Measurements from ENCODE around the gene RTN4R. TPM values are rescaled to one million over a fixed set of nuclear protein-coding genes. Genes with fewer than 3 reads are reported as not detected.
"Not testable (repeated sequence)": the region's sequence is repeated elsewhere in the genome, so short reads cannot be mapped to it uniquely, and the experiment has no call there.

Gene RTN4R
- total RNA-seq, 2 experiments from 2014 or later, result 2.8 to 3.7 TPM

DNA sequence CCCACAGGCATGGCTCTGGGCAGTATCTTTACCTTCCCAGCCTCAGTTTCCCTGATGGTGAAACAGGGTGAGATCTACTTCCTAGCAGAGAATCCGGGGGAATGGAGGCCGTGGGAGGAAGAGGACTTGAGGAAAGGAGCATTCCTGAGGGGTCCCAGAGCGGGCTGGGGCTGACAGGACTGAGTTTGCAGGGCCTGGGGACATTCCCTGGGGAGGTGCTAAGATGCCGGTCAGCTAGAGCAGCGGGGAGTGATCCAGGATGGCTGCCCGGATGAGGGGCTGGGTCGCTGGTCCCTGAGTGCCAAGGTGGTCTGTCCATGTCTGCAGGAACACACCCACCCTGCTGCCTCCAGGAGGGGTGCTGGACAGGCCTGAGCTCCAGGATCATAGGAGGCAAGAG lies 8.3 kb upstream of the RTN4R start:
- TF ChIP-seq, protein P1, sequence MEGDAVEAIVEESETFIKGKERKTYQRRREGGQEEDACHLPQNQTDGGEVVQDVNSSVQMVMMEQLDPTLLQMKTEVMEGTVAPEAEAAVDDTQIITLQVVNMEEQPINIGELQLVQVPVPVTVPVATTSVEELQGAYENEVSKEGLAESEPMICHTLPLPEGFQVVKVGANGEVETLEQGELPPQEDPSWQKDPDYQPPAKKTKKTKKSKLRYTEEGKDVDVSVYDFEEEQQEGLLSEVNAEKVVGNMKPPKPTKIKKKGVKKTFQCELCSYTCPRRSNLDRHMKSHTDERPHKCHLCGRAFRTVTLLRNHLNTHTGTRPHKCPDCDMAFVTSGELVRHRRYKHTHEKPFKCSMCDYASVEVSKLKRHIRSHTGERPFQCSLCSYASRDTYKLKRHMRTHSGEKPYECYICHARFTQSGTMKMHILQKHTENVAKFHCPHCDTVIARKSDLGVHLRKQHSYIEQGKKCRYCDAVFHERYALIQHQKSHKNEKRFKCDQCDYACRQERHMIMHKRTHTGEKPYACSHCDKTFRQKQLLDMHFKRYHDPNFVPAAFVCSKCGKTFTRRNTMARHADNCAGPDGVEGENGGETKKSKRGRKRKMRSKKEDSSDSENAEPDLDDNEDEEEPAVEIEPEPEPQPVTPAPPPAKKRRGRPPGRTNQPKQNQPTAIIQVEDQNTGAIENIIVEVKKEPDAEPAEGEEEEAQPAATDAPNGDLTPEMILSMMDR (IDR thresholded peaks at IDR 0.05), result no peak
- DNase-seq, result no peak
- Mint-ChIP-seq H3K4me1 (ENCODE audit: low read depth) (peaks cover 3% of the 10 kb centered on the region), H3K27me3 (no peaks in the 10 kb centered on the region), H3K4me3 (no peak overlapping the region), H3K27ac (no peak overlapping the region), H3K36me3 (ENCODE audit: low read depth) (no peaks in the 10 kb centered on the region), H3K9me3 (no peaks in the 10 kb centered on the region)
- no peak for ATAC-seq
- POLR2A ChIA-PET, result no interaction called here
- CTCF ChIA-PET, result interaction anchor here (0.9 kb wide), 1 partner anchor 119 kb away, joined by 4 read pairs; no protein-coding TSS in a partner anchor
- intact Hi-C loops (cut with micrococcal nuclease), result no loop called here

DNA sequence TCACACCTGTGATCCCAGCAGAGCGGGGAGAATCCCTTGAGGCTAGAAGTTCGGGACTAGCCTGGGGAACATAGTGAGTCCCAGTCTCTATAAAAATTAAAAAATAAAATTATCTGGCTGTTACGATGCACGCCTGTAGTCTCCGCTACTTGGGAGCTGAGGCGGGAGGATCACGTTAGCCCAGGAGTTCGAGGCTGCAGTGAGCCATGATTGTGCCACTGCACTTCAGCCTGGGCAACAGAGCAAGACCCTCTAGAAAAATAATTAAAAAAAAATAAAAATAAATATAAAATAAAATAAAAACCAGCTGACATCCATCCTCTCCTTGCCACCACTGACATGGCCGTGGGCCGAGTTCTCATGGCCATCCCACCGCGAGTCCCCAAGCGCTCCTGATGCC lies 7.7 kb upstream of the RTN4R start:
- Mint-ChIP-seq H3K27me3 (no peaks in the 10 kb centered on the region), H3K27ac (no peak overlapping the region), H3K4me1 (ENCODE audit: low read depth) (peaks cover 3% of the 10 kb centered on the region), H3K4me3 (no peak overlapping the region), H3K9me3 (no peaks in the 10 kb centered on the region), H3K36me3 (ENCODE audit: low read depth) (no peaks in the 10 kb centered on the region)
- intact Hi-C loops (cut with micrococcal nuclease), result no loop called here
- ChIA-PET POLR2A (no interaction called here), CTCF (no interaction called here)
- TF ChIP-seq, protein P1 (IDR thresholded peaks at IDR 0.05), result no peak
- ATAC-seq (no peak), DNase-seq (no peak)

DNA sequence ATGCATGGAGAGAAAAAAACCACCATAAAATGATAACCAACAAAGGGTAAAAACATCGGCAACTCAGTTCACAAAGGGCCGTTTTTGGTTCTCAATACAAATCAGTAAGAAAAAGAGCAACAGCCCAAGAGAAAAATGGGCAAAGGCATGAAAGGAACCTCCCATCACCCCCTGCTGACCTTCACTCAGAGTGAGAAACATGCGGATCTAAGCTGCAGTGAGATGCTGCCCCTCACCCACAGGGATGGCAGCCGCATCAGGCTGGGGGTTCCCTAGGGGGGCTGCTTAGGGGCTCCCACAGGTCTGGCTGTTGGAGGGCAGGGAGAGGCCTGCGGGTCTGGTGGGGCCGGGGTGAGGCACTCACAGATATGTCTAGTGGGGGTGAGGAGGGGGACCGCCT lies 7.2 kb upstream of the RTN4R start:
- POLR2A ChIA-PET; H3K4me3 Mint-ChIP-seq; H3K9me3 Mint-ChIP-seq; H3K27ac Mint-ChIP-seq; CTCF ChIA-PET; intact Hi-C loops (cut with micrococcal nuclease); ATAC-seq; DNase-seq; H3K27me3 Mint-ChIP-seq; H3K4me1 Mint-ChIP-seq (ENCODE audit: low read depth); H3K36me3 Mint-ChIP-seq (ENCODE audit: low read depth): not testable (repeated sequence)

DNA sequence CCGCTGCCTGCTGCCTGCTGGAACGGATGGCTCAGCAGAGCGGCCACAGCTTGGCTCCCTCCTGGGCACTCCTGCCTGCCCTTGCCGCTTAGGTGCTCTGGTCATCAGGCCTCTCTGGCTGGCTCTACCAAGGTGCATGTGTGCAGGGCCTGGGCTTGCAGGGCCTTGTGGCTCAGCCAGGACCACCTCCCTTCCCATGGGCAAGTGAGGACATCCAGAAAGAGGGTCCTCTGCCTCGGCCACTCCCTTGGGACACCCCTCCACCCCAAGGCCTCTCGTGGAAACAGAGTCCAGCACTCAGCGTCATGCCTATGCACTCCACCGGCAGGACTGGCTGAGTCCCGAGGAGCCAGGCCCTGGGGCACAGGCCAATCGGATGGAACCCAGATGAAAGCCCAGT lies 6.3 kb upstream of the RTN4R start:
- CTCF ChIA-PET; intact Hi-C loops (cut with micrococcal nuclease); H3K4me3 Mint-ChIP-seq; ATAC-seq; H3K27ac Mint-ChIP-seq; DNase-seq; H3K4me1 Mint-ChIP-seq (ENCODE audit: low read depth); H3K27me3 Mint-ChIP-seq; H3K9me3 Mint-ChIP-seq; H3K36me3 Mint-ChIP-seq (ENCODE audit: low read depth); POLR2A ChIA-PET: not testable (repeated sequence)

DNA sequence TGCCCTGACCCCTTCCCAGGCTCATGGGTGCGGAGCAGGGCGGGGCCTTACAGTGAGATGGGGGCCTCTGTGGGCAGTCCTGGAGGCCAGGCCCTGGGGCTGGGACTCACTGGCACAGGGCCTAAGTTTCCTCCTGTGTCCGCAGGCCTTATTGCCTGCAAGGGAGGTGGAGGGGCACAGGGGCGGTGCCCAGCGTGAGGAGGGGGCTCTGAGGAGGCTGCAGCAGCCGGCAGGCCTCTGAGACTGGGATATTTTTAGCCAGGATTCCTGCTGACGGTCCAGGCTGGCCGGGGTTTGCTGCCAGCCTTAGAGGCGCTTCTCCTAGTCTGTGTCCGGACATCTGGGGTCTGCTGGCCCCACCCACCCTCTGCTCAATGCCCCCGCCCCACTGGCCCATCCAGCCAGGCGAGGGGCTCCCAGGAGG lies 5.7 kb upstream of the RTN4R start:
- Mint-ChIP-seq H3K27me3 (no peaks in the 10 kb centered on the region), H3K4me3 (no peak overlapping the region), H3K36me3 (ENCODE audit: low read depth) (no peaks in the 10 kb centered on the region), H3K9me3 (no peaks in the 10 kb centered on the region), H3K4me1 (ENCODE audit: low read depth) (peaks cover 2% of the 10 kb centered on the region), H3K27ac (no peak overlapping the region)
- DNase-seq (no peak), ATAC-seq (no peak)
- TF ChIP-seq, protein P1 (IDR thresholded peaks at IDR 0.05), result no peak
- ChIA-PET CTCF (no interaction called here), POLR2A (no interaction called here)
- intact Hi-C loops (cut with micrococcal nuclease), result no loop called here

DNA sequence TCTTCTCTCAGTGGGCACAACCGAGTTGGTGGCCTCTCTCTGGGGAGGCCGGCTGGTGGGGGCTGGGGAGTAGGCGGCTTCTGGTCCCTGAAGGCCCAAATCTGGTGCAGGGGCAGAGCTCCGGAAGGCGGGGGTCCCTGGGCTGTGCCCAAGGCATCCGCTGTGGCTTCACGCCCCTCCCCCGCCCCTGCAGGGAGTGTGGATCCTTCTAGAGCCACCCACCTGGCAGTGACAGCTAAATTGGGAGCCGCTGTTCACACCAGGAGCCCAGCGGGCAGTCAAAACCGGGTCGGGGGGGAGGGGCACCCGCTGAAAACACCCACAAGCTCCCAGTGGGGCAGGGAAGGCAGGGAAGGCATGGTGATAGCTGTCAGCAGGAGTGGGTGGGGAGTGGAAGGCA lies 4.6 kb upstream of the RTN4R start:
- no peaks in the 10 kb centered on the region for H3K36me3 Mint-ChIP-seq (ENCODE audit: low read depth)
- ChIA-PET POLR2A (no interaction called here), CTCF (no interaction called here)
- no peaks in the 10 kb centered on the region for H3K27me3 Mint-ChIP-seq
- no peaks in the 10 kb centered on the region for H3K9me3 Mint-ChIP-seq
- no peak overlapping the region for H3K27ac Mint-ChIP-seq
- ATAC-seq, result no peak
- DNase-seq, result no peak
- peaks cover 3% of the 10 kb centered on the region for H3K4me1 Mint-ChIP-seq (ENCODE audit: low read depth)
- no peak overlapping the region for H3K4me3 Mint-ChIP-seq
- intact Hi-C loops (cut with micrococcal nuclease), result no loop called here
- TF ChIP-seq, protein P1 (IDR thresholded peaks at IDR 0.05), result no peak
